Colonic mucosa (tissue), 4 donors: ENCODE measurements around the gene PKN1. TPM values are rescaled to one million over a fixed set of nuclear protein-coding genes. Genes with fewer than 3 reads are reported as not detected.

Experiments
- DNase-seq: peaks from one replicate; pipeline ENCODE4 v3.0.0-alpha.2; 2020
- H3K27ac ChIP-seq: fragments of 200-600 bp; one replicate; pipeline ENCODE4 v1.8.0; 2021
- H3K27me3 ChIP-seq: fragments of 200-600 bp; one replicate; pipeline ENCODE4 v1.8.0; 2021
- H3K36me3 ChIP-seq: fragments of 200-600 bp; one replicate; pipeline ENCODE4 v1.8.0; 2021
- H3K4me1 ChIP-seq: fragments of 200-600 bp; one replicate; pipeline ENCODE4 v1.8.0; 2021; ENCODE audit warnings: mild to moderate bottlenecking
- H3K4me3 ChIP-seq: fragments of 200-600 bp; one replicate; pipeline ENCODE4 v1.8.0; 2021
- H3K9ac ChIP-seq, 2 donors: one replicate each; pipeline ENCODE4 v1.7.0; 2013; ENCODE audit warnings: control low read depth in 2 of 2, low read depth in 2 of 2, low read length in 2 of 2
- H3K9me3 ChIP-seq: fragments of 200-600 bp; one replicate; pipeline ENCODE4 v1.8.0; 2021
- CTCF ChIP-seq: fragments of 200-600 bp; IDR thresholded peaks from one replicate; pipeline ENCODE4 v1.8.0; 2022; ENCODE audit warnings: antibody characterized with exemption, mild to moderate bottlenecking
- intact Hi-C: fragments of 100-400 bp; cut with DNase I; formaldehyde crosslinking; loops from one replicate; pipeline ENCODE4 v1.14.1; 2022
- total RNA-seq, 2 donors: library from RNA; stranded (reverse); fragmentation: NEBNext Ultra II Directional in 1 of 2; extraction: Animal tissue kit (Norgen Biotek cat#: 25700) in 1 of 2; gene quantifications; one replicate each; pipeline ENCODE4 v1.2.1, GENCODE V29; 2021
- donor health status: healthy.
- donor health status: DM: no; HTN: no; CAD: no.
- donor health status: DM: no; HTN: no; CAD: no.

Gene PKN1
- total RNA-seq, 2 donors from 2014 or later: 35.9 to 37.5 TPM

- TF ChIP-seq CTCF: no peak
- DNase-seq: peak; percentile 53
- H3K9ac ChIP-seq: peak overlapping the region; percentile 20 to 48
- peak overlapping the region; percentile 97 for H3K27ac ChIP-seq
- no peaks in the 10 kb centered on the region for H3K27me3 ChIP-seq
- peaks cover 10% of the 10 kb centered on the region for H3K36me3 ChIP-seq
- peaks cover 16% of the 10 kb centered on the region for H3K4me1 ChIP-seq
- intact Hi-C loops: no loop called here
- no peaks in the 10 kb centered on the region for H3K9me3 ChIP-seq
- H3K4me3 ChIP-seq: no peak overlapping the region
Measured at GRCh38 chr19:14519860-14520407, 86.8 kb downstream of the PKN1 start.

- Histone ChIP-seq H3K27me3 (no peaks in the 10 kb centered on the region), H3K9me3 (no peaks in the 10 kb centered on the region), H3K36me3 (peaks cover 5% of the 10 kb centered on the region), H3K4me3 (no peak overlapping the region), H3K9ac (no peak overlapping the region), H3K27ac (peak overlapping the region; percentile 97), H3K4me1 (peaks cover 16% of the 10 kb centered on the region)
- TF ChIP-seq CTCF: no peak
- DNase-seq: no peak
- intact Hi-C loops: no loop called here
Measured at GRCh38 chr19:14520543-14520942, 87.4 kb downstream of the PKN1 start.

Other genes with a start within 250 kb of the PKN1 start
- 10 to 100 TPM; 18.4 to 28.0 TPM for gene ADGRL1, start 227.1 kb upstream of the PKN1 start, total RNA-seq
- gene ADGRE5, start 51.9 kb upstream of the PKN1 start, total RNA-seq: 100 to 1,000 TPM; 133 to 175 TPM
- 100 to 1,000 TPM in 1 of 2 donors, 10 to 100 TPM in 1; 55.2 to 160 TPM for gene DDX39A, start 14.0 kb upstream of the PKN1 start, total RNA-seq
- gene PTGER1, start 42.0 kb downstream of the PKN1 start, total RNA-seq: under 1 TPM; 0.35 to 0.72 TPM
- 100 to 1,000 TPM; 281 to 404 TPM for gene GIPC1, start 62.8 kb downstream of the PKN1 start, total RNA-seq
- gene DNAJB1, start 85.1 kb downstream of the PKN1 start, total RNA-seq: 100 to 1,000 TPM; 127 to 148 TPM
- 100 to 1,000 TPM; 136 to 201 TPM for gene TECR, start 96.3 kb downstream of the PKN1 start, total RNA-seq
- 100 to 1,000 TPM; 216 to 302 TPM for gene NDUFB7, start 138.8 kb downstream of the PKN1 start, total RNA-seq
- under 1 TPM; 0.12 to 0.32 TPM for gene CLEC17A, start 149.8 kb downstream of the PKN1 start, total RNA-seq
- 1 to 10 TPM in 1 of 2 donors, not detected in 1; 1.2 TPM for gene ADGRE3, start 241.5 kb downstream of the PKN1 start, total RNA-seq